HG03378 (cell line): ENCODE data around the gene JAG2.

ENCODE experiments used
- ATAC-seq: cut with Tn5 transposase; IDR thresholded peaks from one replicate; pipeline ENCODE4 v1.9.1; 2021; ENCODE audit warnings: mild to moderate bottlenecking, moderate library complexity; ENCODE audit not compliant: unreplicated experiment

JAG2 gene

DNA sequence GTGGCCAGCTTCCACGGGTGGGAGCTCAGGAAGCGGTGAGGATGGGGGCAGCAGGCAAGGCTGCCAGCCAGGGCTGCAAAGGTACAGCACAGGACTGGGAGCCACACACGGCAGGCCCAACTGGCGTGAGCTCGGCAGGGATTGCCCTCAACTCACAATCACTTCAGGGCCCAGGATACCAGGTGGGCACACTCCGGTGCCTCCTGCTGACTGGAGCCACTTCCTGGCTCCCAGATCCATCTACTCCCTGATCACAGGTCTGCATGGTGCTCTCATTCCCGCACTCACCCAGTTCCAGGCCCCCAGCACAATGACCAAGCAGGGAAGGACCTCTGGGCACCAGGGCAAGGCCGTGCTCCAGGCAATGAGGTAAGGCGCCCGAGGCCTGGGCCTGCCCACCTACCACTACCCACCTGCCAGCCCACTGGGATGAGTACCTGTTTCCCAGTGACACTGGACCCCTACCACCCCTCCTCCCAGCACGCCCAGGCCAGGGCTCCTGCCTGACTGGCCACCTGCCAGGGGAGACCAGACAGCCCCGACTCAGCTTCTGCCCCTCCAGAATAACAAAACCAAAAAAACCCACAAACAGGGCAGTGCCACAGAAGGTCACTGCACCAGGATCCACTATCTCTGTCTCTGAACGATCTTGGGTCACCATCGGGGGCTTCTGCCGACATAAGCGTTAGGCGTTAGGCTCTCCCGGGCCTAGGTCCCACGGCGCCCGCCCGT lies 1.8 kb downstream of the JAG2 start:
- ATAC-seq = no peak

DNA sequence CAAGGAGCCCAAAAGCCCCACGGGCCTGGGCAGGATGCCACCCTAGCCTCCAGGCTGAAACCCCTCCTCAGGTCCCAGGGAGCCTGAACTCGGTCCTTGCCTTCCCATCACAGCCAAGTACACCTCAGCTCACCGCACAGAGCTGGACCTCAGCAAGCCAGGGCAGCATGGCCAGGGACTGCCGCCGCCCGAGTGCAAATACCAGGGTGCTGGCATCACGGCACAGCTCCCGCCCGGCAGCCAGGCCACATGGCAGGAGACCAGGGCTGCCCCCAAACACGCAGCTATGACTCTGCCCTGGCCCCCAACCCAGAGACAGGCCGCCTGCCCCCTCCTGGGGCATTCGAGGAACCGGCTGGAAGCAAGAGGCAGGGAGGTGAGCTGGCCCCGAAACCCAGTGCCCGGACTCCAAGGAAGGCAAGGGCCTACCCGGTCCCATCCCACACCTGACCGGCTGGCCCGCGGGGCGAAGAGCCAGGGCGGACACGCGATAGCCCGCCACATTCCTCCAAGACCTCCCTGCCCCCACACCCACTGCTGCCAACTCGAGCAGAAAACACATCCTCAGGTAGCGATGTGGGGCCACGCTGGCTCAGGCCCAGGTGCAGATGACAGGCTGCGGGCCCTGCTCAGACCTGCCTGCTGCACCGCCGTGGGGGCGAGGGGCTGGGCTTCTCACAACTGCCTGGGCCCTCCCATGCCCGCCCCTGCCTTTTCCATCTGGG lies 2.7 kb downstream of the JAG2 start:
- no peak for ATAC-seq

DNA sequence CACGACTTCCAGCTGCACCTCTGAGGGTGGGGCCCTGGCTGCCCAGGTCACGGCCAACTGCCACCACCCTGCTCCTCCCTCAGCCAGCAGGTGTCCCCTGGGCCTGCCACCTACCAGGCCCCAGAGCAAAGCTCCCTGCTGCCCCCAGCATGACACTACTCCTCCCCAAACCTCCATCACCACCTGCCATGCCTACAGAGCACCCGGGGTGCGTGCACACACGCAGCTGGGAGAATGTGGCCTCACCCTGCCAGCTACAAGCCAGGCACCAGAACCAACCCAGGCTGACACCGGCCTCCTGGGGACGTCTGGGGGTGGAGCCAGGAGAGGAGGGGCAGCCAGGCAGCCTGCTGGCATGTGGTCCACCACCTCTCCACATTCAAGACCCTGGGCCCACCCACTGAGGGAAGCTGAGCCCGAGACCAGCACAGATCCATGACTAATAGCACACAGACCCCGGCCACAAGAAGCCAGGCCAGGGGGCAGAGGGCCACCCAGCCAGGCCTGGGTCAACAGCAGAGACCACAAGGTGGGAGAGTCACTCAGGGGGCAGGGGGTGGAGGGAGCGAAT lies 3.4 kb downstream of the JAG2 start:
- no peak for ATAC-seq

DNA sequence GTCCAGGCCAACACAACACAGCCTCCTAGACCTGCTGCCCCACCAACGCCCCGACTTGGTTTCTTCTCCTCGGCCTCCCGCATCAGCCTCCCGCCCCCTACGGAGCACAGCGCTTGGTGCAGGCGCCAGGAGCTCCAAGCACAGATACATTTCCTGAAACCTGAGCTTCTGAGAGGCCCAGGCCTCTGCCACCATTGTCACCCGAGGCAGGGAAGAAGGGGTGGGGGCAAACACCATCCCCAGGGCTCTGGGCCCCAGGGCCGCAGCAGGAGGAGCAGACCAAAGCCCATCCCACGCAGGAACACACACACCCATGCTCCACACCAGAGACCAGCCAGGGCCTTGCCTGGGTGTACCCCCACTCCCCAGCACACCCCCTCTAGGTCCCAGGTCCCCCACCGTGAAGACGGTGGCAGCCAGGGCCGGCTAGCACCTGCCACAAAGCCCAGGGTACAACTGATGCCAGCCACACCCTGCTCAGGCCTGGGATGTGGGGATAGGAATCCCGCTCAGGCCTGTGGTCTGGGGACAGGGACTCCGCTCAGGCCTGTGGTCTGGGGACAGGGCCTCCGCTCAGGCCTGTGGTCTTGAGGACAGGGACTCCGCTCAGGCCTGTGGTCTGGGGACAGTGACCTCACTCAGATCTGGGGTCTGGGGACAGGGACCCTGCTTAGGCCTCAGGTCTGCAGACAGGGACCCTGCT lies 5.4 kb downstream of the JAG2 start:
- no peak for ATAC-seq

DNA sequence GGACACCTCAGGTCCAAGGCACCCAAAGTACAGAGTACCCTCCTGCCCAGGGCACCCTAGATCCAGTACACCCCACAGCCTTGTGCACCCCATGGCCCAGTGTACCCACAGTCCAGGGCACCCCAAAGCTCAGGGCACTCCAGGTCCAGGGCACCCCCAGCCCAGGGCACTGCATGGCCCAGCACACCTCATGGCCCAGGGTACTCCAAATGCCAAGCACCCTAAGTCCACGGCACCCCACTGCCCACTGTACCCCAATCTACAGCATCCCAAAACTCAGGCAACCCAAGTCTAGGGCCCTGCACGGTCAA lies 6.0 kb downstream of the JAG2 start:
- no peak for ATAC-seq

DNA sequence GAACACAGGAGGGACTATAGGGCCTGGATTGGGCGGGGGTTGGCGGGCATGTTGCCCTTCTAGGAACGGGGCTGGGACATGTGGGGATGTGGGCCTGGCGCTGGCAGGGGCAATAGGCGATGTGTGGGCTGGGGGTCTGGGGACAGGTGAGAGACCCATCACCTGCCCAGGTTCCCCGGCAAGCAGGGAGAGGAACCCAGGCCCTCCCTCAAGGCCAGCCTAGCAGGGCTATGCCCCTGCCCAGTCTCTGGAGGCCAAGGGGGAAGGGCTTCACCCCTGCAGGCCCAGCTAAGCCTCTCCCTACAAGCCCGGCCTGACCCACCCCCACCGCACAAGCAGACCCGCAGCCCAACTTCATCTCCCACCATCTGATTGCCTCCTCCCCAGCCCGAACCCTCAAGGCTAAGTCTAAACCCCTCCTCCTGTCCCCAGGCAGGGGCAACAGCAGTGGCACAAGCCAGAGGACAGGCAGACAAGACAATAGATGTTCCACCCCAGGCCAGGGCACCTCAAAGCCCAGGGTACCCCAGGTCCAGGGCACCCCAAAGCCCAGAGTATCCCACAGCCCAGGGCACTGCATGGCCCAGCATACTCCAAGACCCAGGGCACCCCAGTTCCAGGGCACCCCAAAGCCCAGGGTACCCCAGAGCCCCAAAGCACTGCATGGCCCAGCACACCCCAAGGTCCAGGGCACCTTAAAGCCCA lies 6.5 kb downstream of the JAG2 start:
- no peak for ATAC-seq

DNA sequence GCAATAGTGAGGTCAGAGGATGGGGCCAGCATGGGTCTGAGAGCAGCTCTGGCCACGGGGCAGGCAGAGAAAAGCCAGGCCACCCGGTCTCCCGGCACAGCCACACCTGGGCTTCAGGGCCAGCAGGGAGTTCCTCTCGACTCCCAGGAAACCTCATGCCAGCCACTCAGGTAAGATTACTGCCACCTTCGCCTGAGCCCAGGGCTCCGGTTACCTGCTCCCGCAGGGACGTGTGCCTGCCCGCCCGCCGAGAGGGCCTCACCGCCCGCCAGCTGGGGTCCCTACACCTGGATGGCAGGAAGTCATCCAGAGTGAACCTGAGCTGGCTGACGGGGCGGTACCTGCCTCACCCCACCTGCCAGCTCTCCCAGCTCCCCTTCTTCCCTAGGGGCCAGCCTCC lies 7.3 kb downstream of the JAG2 start:
- ATAC-seq = no peak

DNA sequence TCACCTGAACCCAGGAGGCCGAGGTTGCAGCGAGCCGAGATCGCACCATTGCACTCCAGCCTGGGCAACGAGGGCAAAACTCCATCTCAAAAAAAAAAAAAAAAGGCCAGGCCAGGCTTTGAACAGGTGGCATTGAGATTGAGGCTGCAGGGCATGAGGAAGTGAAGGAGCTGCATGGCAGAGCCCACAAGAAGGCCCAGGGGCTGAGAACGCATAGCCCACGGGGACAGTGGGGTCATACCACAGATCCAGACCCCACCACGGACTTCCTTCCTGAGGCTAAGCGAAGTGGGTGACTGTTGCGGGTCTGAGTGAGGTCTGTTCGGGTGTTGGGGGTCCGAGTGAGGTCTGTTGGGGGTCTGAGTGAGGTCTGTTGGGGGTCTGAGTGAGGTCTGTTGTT lies 7.8 kb downstream of the JAG2 start:
- no peak for ATAC-seq

DNA sequence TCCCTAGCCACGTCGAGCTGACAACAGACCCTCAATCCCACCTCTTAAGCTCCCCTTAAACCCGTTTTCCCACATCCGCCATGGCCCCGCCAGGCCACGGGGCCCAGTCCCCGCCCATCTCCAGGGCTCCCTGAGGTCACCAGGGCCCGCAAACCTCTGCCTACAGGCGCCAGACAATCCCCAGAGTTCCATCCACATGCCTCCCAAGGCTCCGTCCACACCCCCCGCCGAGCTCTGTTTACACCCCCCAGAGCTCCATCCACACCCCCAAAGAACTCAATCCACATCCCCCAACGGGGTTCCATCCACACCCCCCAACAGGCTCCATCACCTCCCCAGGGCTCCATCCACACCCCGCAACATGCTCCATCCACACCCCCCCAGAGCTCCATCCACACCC lies 9.2 kb downstream of the JAG2 start:
- ATAC-seq = no peak

DNA sequence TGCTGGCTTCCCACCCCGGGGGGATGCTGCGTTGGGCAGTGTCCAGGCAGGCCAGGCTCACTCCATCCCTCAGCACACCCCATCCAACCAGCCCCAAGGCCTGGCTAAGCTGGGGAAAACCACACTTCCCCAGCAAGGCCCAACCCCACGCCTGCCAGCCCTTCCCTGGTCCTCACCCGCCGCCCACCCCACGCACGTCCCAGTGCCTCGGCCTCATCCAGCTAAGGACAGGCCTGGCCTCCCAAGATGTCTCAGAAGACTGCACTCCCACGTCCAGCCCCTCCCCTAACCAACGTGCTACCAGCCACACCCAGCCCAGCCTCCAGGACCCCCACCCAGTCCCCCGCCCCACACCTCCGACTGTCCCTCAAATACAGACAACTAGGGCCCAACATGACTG lies 9.8 kb downstream of the JAG2 start:
- no peak for ATAC-seq

DNA sequence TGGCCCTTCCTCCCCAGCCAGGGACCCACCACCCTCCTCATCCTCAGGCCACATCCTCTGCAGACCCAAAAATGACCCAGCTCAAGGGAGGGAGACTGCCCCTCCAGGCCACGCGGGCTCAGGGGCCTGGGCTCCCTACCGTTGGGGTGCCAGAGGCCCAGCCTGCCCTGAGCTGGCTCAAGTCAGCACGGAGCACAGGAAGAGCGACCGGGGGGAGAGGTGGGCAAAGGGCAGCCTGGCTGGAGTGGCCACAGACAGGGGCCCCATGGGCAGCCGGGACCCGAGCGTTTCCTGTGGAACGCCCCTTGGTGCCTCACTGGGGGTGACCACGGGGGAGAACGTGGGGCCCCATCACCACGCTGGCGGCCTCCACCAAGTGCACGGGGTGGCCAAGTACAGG lies 10.7 kb downstream of the JAG2 start:
- no peak for ATAC-seq

DNA sequence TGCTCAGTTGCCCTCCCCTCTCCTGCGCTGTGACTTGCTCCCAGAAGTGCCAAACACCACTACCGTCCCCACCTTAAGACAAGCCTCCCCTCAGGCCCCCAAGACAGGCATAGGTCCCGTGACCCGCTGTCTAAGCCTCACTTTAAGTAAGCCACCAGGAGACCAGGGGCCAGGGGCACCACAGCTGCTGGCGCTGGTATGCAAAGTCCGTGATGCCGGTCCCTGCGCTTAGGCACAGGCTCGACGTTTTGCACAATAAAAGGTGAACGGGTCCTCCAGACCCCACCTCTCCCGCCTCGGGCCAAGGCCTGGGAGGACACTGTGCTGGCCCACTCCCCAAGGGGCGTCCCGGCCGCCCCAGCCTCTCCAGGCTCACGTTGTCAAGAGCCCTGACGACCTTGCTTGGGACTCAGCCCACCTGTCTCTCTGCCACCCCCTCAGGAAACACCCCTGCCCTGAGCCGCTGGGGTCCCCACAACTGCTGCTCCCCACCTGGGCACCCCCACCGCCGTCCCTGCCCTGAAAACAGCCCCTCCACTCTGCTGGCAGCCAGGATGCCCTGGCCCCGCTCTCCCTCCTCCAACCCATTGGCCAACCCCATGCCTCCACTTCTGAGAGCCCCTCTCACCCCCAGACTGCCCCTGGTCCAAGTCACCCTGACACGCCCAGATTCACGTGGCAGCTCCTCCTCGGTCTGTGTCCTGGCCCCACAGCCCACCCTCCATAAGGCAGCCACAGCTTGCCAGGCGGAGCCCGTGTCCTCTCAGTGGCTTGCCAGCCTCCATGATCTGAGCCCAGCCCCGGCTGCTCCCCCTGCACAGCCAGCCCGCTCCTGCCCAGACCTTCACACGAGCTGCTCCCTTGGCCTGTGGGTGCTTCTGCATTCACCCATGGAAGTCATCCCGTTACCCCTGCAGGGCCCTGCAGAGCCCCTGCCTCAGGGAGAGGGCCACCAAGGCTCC lies 11.9 kb downstream of the JAG2 start:
- ATAC-seq = no peak

DNA sequence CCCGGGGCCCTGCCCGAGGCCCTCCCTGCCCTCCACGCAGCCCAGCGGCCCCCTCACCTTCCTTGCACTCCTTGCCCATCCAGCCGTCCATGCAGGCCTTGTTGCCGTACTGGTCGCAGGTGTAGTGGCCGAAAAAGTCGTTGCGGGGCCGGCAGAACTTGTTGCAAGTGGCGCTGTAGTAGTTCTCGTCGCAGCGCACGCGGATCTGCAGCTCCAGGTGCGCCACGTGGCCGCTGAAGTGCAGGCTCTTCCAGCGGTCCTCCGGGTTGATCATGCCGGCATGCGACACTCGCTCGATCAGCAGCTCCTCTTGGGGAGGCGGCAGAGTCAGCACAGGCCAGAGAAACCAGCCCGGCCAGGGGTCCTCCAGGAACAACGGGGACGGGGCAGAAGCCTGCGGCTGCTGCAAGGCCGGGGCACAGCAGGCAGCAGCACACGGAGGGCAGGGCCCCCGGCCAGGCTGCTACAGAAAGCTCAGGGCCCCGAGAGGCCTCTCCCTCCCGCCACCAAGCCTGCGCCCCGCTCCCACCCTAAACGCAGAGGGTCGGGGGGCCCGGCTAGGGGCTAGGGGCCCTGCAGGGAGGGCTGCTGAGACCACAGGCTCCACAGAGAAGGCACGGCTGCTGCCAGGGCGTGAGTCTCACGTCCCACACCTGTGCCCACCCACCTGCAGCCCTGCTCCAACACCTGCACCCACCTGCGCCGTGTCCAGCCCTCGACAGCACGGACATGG lies 12.7 kb downstream of the JAG2 start:
- ATAC-seq = no peak

DNA sequence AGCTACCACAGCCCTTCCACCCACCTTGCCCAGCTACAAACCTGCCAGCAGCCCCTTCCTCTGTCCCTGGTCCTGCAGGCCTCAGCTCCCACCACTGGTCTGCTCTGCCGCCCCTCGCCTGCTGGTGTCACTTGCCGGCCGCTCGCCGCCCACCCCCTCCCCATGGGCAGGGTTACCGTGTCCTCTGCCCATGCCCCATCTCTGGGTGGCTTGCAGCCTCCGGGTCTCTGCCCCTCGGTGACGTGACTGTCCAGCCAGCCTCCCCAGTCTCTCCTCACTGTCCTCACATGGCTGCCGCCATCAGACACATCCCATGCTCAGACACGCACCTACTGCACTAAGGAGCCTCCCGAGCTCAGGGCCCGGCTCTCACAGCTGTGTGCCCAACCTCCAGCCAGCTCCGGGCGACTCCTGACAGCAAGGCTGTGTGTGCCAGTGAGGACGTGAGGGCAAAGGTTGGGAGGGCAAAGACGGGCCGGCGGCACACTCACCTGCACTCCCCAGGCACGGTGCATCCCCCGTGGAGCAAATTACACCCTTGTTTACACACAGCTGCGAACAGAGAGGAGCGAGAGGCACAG lies 13.4 kb downstream of the JAG2 start:
- no peak for ATAC-seq

DNA sequence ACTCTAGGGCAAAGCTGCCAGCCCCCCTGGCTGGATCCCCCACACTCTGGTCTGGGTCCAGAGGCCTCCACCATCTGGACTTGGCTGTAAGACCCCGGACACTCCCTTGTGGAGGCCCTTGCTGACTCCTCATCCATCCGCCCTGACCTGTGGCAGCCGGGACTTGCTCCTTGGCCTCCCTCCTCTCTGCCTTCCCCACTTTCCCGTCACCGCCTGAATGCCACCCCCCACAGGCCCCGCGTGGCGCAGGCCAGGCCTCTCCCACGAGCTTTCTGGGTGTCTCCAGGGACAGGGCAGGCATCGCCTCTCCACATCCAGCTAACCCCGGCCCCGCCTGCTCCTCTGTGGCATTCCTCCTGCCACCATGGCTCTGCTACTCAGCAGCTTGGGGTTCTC lies 14.1 kb downstream of the JAG2 start:
- no peak for ATAC-seq

DNA sequence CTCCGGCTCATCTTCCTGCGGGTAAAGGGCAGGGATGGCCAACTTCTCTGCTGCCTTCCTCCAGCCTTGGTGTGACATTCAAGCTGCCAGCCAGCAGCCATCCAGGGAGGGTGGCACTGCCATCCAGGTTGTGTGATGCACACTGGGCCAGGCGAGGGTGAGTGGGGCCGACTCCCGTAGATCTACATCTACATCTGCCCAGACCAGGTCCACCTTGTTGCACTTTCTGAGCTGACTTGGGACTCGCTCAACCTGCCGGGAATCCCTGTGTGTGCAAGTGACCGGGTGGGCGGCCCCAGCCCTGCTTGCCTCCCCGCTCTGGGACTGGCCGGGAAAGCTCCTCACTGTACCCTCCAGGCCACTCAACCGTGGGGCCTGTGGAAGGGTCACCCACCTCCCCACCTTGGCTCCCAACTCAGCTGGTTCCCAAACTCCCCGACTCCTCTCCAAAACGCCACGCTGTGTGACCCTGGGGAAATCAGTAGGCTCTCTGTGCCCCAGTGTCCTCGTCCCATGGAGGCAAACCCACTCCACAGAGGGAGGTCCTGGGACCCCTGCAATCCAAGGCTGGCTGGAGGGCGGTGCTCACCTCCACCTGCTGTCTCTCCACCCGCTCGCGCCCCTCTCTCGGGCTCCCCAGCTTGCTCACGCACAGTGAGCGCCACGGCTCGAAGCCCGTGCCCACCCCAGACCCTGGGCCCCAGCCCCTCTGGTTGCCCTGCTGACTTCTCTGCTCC lies 14.7 kb downstream of the JAG2 start:
- no peak for ATAC-seq

DNA sequence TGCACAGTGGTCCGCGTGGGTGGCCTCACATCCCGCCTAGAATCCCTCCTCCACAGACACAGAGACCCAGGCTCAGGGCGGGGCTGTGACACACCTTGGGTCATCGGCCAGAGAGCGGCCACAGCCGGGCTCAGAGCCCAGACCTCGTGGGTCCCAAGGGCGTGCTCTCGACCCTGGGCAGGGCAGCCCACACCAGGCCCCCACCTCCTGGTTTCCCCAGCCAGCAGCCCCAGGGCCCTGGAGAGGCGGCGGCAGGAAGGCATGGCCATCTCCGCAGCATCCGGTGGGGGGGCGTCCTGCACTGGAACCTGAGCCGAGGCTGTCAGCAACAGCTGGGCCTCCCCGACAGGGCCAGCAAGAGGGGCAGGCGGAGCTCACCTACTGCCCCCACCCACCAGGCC lies 15.2 kb downstream of the JAG2 start:
- no peak for ATAC-seq

DNA sequence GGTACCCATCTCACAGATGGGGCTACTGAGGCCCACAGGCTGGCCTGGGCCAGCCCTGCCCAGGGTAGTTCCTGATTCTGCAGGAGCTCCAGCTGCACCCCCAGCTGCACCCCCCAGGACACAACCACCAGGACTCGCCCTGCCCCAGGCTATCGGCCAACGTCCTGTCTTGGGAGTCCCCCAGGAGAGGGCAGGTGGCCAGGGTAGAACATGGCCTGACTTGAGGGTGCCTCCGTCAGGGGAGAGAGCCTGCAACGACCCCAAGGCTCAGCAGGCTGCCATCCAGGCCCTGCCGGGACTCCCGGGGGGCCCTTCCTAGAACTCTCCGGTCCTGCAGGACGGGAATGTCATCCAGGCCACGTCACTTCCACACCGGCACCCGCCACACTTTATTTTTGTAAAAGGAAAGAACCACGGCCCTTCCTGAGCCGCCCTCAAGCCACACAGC lies 15.8 kb downstream of the JAG2 start:
- ATAC-seq = no peak
